Epithelial cell of proximal tubule (primary cell): ENCODE measurements around the gene RSPO1. TPM values are rescaled to one million over a fixed set of nuclear protein-coding genes. Genes with fewer than 3 reads are reported as not detected.
"Not testable (repeated sequence)": the region's sequence is repeated elsewhere in the genome, so short reads cannot be mapped to it uniquely, and the experiment has no call there.

Experiments used
- DNase-seq: peaks from one replicate; pipeline ENCODE4 v3.0.0-alpha.2; 2011; ENCODE audit warnings: low read depth
- H3K4me3 ChIP-seq: 2 replicates; pipeline ENCODE4 v1.5.1; 2011; ENCODE audit warnings: low read depth, mild to moderate bottlenecking, low read length
- total RNA-seq: library from RNA; depleted of rRNA; stranded (reverse); fragments of >200 nt; gene quantifications from 2 replicates; pipeline ENCODE4 v1.2.3, GENCODE V29; 2015
- TF ChIP-seq, protein P1 (sequence below): conservative IDR thresholded peaks from 2 replicates; pipeline ENCODE4 v1.5.1; 2012; ENCODE audit warnings: low read depth, mild to moderate bottlenecking, low read length

The RSPO1 gene
- total RNA-seq, result not detected in 2 replicates

- H3K4me3 ChIP-seq, result no peak within 1 kb of the TSS
- DNase-seq, result no peak
These were observed at the start of gene RSPO1 for GRCh38 chr1:37634244-37634991. RSPO1 (minus strand) TSS chr1:37634892; CDS start chr1:37629661, 5,231 bp downstream.

GRCh38 chr1:37684182-37684581, 49.5 kb upstream of the RSPO1 start:
- H3K4me3 ChIP-seq, DNase-seq: not testable (repeated sequence)

More at GRCh38 chr1:37634244-37634991, at the start of gene RSPO1:
- TF ChIP-seq, protein P1, sequence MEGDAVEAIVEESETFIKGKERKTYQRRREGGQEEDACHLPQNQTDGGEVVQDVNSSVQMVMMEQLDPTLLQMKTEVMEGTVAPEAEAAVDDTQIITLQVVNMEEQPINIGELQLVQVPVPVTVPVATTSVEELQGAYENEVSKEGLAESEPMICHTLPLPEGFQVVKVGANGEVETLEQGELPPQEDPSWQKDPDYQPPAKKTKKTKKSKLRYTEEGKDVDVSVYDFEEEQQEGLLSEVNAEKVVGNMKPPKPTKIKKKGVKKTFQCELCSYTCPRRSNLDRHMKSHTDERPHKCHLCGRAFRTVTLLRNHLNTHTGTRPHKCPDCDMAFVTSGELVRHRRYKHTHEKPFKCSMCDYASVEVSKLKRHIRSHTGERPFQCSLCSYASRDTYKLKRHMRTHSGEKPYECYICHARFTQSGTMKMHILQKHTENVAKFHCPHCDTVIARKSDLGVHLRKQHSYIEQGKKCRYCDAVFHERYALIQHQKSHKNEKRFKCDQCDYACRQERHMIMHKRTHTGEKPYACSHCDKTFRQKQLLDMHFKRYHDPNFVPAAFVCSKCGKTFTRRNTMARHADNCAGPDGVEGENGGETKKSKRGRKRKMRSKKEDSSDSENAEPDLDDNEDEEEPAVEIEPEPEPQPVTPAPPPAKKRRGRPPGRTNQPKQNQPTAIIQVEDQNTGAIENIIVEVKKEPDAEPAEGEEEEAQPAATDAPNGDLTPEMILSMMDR, result no peak

DNA sequence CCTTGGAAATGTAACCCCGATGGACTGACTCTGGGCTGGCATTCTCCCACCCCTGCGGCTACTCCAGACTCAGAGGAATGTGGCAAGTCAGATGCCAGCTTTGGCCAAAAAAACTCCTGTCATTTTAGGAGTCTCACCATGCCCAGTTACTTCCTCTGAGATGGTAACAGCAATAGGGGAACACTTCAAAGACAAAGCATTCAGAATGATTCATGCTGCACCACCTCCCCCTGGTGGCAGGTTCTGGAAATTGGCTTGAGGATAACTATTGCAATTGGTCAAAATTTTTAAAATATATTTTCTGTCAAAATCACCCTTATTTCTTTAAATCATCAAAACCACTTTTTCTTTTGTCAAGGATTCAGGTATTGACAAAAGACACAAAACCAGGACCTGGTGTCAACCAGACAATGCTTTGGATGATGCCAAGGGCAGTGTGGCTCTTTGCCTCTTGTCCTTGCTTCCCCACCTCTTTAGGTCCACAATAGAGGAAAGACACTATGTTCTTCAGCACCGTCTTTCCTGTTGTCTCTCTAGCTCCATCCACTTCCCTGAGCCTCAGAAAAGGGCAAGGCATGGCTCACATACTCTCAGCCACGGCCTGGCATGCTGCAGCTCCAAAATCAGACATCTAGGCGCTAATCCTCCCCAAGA, 47.8 kb upstream of the RSPO1 start:
- H3K4me3 ChIP-seq, result no peak overlapping the region
- TF ChIP-seq, protein P1, result peak; percentile 93
- DNase-seq, result no peak

GRCh38 chr1:37680933-37681332, 46.2 kb upstream of the RSPO1 start:
- DNase-seq, result no peak
- no peak overlapping the region for H3K4me3 ChIP-seq
- TF ChIP-seq, protein P1, result no peak

DNA sequence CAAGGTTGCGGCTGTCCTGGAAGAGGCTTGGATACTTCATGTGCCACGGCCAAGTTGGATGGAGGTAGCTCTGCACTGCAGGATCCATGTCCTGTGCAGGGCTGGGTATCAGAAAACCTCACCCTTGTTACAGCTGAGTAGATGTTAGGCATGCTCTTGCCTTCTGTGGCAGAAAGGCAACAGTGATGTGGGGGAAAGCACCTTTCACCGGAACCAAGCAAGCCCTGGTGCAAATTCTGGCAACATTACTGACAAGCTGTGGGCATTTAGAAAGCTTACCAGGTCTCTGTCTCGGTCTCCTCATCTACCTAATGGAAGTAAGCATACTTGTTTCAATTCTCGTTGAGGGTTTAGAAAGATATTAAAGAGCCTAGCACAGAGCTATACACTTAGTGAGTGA, 43.1 kb upstream of the RSPO1 start:
- no peak overlapping the region for H3K4me3 ChIP-seq
- TF ChIP-seq, protein P1, result no peak
- no peak for DNase-seq

- DNase-seq, result no peak
- TF ChIP-seq, protein P1, result no peak
- no peak overlapping the region for H3K4me3 ChIP-seq
These were observed 42.4 kb upstream of the RSPO1 start for GRCh38 chr1:37677143-37677439.

GRCh38 chr1:37676281-37677142, 41.8 kb upstream of the RSPO1 start:
- TF ChIP-seq, protein P1, result no peak
- no peak overlapping the region for H3K4me3 ChIP-seq
- no peak for DNase-seq
